Kidney glomerular epithelial cell (primary cell): Measurements from ENCODE around the gene RNF144A.

Source experiments
- DNase-seq: peaks from one replicate; lab custom pipeline; 2025; lab: John Stamatoyannopoulos, UW

RNF144A gene

GRCh38 chr2:7044253-7045250 is 127.3 kb downstream of the RNF144A start:
- peak; percentile 26 for DNase-seq

- no peak for DNase-seq
These were observed 128.7 kb downstream of the RNF144A start for GRCh38 chr2:7045601-7046590.

GRCh38 chr2:7047661-7048060 is 130.4 kb downstream of the RNF144A start:
- DNase-seq = no peak

- no peak for DNase-seq
These were observed 131.6 kb downstream of the RNF144A start for GRCh38 chr2:7048762-7049294.

DNA sequence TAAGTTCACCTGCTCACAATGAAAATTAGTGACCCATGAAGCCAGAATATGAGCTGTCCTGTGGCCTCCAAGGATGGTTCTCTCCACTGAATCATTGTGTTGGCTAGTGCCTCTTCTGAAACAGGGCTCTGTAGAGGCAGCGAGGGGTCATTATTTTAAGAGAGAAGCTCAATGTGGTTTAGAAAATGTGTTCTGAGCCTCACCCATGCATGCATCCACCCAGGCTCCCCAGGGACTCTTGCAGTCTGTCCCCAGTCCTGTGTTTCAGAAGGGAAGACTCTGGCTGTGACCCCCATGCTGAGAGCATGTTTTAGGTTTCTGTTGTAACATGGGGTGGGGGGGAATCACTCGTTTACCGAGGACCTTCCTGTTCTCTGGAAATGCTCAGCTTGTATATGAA is 135.2 kb downstream of the RNF144A start:
- no peak for DNase-seq

DNA sequence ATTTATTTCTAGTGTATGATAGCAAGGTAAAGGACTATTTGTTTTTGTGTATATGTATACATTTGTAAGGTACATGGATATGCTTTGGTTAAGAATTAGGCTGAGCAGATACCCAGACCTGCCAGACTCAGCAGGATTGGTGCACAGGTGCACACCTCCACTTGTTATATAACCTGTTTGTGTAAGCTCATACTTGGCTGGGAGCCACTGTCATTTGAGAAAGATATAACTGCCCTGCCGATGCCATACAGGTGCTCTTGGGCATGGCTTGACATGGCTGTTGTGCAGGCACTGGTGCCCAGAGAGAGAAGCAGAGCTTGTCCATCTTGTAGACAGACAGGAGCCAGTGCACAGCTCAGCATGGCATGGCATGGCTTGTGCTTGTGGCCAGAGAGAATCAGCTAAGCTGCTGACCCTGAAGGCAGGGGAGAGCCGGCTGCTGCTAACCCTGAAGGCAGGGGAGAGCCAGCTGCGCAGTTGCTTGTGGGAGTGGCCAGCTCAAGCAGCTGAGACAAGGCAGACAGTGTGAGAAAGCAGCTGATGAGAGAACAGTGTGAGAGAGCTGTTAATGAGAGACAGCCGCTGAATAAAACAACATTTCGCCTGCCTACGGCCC is 136.5 kb downstream of the RNF144A start:
- DNase-seq = no peak

DNA sequence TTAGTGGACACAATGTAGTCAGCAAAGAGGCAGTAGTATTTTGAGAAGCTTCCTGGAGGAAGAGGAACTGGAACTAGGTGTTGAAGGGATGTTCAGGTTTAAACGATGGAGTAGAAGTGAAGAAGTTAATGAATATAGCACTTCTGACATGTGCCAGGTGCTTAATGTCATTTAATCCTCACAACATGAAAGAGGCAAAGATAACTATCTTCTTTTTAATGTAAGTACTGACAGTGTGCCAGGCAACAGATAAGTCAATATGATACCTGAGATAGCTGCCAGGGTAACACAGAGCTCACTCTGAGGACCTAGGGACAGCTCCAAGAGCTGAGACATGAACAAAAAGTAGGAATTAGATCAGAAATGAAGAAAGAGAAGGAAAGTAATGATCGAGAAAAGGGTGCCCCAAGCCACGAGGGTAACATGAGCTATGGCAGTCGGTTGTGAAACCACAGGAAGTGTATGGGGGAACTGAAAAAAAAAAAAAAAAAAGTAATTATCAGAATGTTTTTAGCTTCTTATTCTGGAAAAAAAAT is 140.7 kb downstream of the RNF144A start:
- no peak for DNase-seq

- DNase-seq = no peak
These were observed 142.9 kb downstream of the RNF144A start for GRCh38 chr2:7060156-7060555.

DNA sequence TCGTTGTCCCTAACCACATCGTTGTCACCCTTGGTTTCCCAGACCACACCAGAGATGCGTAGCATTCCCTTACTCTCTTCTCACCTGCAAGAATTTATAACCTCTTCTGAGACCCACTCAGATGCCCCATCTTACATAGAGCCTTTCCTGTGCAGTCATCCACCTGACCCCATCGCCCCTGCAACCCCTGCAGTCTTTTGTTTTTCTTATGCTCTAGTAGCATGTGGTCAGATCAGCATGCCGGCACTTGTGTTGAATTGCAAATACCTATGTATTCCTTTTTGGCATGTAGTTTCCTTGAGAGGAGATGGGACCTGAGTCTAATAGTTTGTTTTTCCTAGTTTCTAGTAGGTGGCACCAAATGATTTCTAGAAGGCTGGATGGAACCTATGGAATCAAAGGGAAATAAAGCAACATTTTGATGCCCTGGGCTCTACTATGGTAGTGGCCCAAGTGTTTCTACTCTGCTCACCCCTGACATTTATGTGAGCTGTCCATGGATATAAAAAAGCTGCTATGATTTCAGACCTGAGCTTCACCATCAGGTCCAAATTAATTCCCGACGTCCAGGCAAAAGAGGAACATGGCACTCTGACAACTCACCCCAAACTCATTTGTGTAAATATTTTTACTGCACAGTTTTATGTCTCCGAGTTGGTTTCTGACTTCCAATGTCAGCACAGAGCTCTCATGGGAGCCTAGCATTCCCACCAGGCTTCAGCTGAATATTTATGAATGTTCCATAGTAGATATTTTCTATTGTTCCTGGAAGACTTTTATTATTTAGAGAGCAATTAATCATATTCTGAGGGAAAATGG is 143.6 kb downstream of the RNF144A start:
- DNase-seq = no peak

DNA sequence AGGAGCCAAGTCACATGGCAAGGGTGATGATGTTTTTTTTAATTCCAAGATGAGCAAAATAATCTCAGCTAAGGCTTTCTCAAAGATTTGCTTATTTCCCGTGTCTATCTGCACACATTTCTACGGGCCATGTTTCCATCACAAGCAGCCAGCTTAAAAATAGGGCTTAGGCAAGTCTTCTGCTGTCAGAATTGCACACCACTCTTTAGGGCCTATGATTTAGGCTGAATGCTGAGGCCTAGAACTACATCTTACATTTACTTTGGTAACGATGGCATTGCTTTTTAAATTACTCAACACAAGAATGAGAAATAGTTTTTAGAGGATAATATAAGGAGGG is 144.2 kb downstream of the RNF144A start:
- no peak for DNase-seq

GRCh38 chr2:7061921-7062320 is 144.7 kb downstream of the RNF144A start:
- no peak for DNase-seq

DNA sequence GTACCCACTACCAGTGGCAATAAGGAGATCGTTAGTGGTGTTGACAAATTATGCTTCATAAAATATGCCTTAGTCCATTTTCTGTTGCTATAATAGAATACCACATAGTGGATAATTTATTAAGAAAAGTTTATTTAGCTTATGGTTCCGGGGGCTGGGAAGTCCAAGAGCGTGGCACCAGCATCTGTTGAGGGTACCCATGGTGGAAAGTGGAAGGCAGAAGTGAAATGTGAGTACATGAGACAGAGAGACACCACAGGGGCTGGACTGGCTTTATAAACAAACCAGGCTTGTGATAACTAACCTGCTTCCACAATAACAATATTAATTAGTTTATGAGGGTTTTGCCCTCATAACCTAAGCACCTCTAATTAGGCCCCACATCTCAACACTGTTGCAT is 146.6 kb downstream of the RNF144A start:
- DNase-seq = no peak

GRCh38 chr2:7068457-7068856 is 151.2 kb downstream of the RNF144A start:
- no peak for DNase-seq

DNA sequence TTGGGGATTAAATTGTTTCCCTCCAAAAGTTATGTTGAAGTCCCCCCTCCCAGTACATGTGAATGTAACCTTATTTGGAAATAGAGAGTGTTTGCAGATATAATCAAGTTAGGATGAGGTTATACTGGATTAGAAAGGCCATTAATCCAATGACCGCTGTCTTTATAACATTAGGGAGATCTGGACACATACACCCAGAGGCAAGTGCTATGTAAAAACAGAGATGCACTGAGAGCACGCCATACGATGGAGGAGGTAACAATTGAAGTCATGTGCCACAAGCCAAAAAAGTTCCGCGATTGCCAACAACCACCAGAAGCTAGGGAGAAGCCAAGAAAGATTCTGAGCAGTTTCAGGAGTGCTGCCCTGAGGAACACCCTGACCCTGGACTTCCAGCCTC is 153.3 kb downstream of the RNF144A start:
- DNase-seq = no peak

GRCh38 chr2:7071154-7071553 is 153.9 kb downstream of the RNF144A start:
- no peak for DNase-seq

GRCh38 chr2:7071916-7072556 is 154.8 kb downstream of the RNF144A start:
- DNase-seq = no peak

GRCh38 chr2:7073901-7074300 is 156.7 kb downstream of the RNF144A start:
- no peak for DNase-seq

DNA sequence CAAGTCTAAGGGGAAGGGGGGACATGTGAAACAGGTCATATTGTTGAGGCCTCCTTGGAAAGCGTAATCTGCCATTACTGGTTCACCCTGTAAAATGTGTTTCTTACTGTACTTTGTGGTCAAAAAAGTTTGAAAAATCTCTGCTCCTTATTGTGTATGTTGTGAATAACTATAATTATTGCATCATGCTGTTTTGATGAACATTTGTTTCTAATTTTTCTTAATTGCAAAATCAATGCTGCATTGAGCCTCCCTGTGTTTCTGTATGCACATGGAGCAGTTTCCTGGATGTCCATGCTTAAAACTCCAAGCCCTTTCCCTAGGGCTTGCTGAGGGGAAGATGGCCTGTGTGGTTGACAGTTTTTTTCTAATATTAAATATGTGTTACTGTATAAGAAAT is 158.6 kb downstream of the RNF144A start:
- DNase-seq = no peak

DNA sequence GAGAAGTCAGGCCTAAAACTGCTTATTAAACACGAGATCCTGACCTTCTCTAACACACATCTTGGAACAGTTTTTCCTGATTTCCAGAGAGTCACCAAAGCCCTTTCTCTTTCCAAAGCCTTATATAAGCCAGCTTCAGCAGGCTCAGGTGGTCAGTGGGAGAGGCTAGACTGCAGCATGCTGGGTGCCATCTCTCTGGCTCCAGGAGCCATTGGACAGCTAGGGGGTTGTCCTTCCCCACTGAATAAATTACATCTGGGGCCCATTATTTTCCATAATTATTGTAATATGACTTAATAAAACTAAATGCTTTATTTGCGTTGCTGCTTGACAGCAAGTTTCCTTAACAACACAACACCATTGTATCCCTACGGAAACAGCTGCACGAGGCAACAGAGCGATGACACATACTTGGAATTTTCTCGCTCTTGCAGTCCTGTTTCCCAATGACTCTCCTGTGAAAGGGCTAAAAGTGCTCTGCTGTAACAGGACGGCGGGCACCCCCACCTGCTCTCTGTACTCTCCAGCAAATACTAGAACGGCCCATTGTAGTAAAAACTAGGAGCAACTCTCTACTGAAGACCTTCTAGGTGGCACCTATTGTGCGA is 160.6 kb downstream of the RNF144A start:
- no peak for DNase-seq
